Prostate gland (tissue), 2 donors: Measurements from ENCODE around the gene NAA10. TPM values are rescaled to one million over a fixed set of nuclear protein-coding genes. Genes with fewer than 3 reads are reported as not detected.

Experiments
- DNase-seq: peaks from one replicate; pipeline ENCODE4 v3.0.0-alpha.2; 2019; ENCODE audit warnings: low spot score
- H3K27ac ChIP-seq, 2 donors: fragments of 200-600 bp; sonication (generic); 2 replicates each; pipeline ENCODE4 v1.5.1; 2017 to 2019
- H3K27me3 ChIP-seq: fragments of 200-600 bp; sonication (generic); replicated peaks from 2 replicates; pipeline ENCODE4 v1.5.1; 2019; ENCODE audit not compliant: insufficient read depth
- H3K36me3 ChIP-seq, 2 donors: fragments of 200-600 bp; sonication (generic); 1 replicate in 1 of 2; 2 replicates in 1 of 2; pipeline versions ENCODE4 v1.5.1 to v1.8.1; 2017 to 2019
- H3K4me1 ChIP-seq: fragments of 200-600 bp; sonication (generic); replicated peaks from 2 replicates; pipeline ENCODE4 v1.5.1; 2019
- H3K4me3 ChIP-seq, 2 donors: fragments of 200-600 bp; sonication (generic); 2 replicates each; pipeline ENCODE4 v1.5.1; 2017 to 2019
- H3K9me3 ChIP-seq: fragments of 200-600 bp; sonication (generic); 2 replicates; pipeline ENCODE4 v1.5.1; 2017
- POLR2A ChIP-seq: fragments of 450-650 bp; IDR thresholded peaks from one replicate; pipeline ENCODE4 v1.6.1; 2016; ENCODE audit warnings: antibody characterized with exemption, mild to moderate bottlenecking
- POLR2AphosphoS5 ChIP-seq: sonication (generic); formaldehyde crosslinking; IDR thresholded peaks from one replicate; pipeline ENCODE4 v1.6.1; 2017; ENCODE audit warnings: antibody characterized with exemption
- WGBS: methylation state at CpG from one replicate; pipeline ENCODE4 v1.1.5; 2018; 5-methylcytosine and 5-hydroxymethylcytosine counted together
- intact Hi-C: fragments of 100-400 bp; cut with DNase I; formaldehyde crosslinking; loops from one replicate; pipeline ENCODE4 v1.14.2; 2022
- total RNA-seq, 2 donors: library from RNA; depleted of rRNA; stranded (reverse); fragments of >200 nt; gene quantifications; one replicate each; pipeline ENCODE4 v1.1.0, GENCODE V29; 2016
- TF ChIP-seq, protein P1 (sequence below), 4 experiments: fragments of 200-600 bp in 2 of 4; fragments of 450-650 bp in 2 of 4; sonication (generic) in 2 of 4; IDR thresholded peaks; 1 replicate in 3 of 4; 2 replicates in 1 of 4; pipeline ENCODE4 v1.5.1; 2016 to 2019; ENCODE audit warnings: antibody characterized with exemption in 4 of 4, mild to moderate bottlenecking in 2 of 4, moderate library complexity in 2 of 4

NAA10 gene
- total RNA-seq, 2 donors from 2014 or later, result 47.5 to 64.9 TPM

DNA sequence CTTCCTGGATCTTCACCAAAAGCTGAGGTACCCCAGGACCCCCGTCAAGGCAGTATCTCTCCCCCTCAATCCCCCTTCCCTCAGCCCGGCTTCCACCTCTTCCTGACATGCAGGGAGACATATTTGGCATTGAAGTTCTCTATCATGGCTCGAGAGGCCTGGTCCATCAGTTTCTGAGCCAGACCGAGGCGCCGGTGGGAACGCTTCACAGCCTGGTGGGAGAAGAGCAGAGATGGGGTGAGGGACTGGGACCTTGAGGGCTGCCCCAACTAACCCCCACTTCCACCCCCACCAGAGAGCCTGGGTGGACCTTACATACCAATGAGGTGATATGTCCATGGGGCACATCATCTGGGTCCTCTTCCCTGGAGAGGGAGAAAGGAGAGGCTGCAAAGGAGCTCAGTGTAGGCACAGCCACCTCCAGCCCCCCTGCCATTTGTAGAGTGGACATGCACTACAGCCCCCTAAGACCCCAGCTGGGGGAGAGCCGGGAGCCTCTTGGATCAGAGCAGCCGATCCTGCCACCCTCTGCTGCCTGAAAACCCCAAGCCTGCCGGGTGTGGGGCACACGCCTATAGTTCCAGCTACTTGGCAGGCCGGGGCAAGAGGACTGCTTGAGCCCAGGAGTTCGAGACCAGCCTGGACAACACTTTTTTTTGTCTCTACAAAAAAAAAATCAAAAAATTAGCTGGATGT is 2.5 kb downstream of the NAA10 start:
- intact Hi-C loops, result no loop called here
- Histone ChIP-seq H3K27ac (no peak overlapping the region), H3K36me3 (no peaks in the 10 kb centered on the region), H3K27me3 (no peaks in the 10 kb centered on the region), H3K4me3 (no peak overlapping the region), H3K9me3 (no peaks in the 10 kb centered on the region), H3K4me1 (no peaks in the 10 kb centered on the region)
- DNase-seq, result no peak
- WGBS, result 94% methylated on average over 9 of the region's 13 CpGs
- TF ChIP-seq POLR2A (no peak), POLR2AphosphoS5 (no peak)
- TF ChIP-seq, protein P1, sequence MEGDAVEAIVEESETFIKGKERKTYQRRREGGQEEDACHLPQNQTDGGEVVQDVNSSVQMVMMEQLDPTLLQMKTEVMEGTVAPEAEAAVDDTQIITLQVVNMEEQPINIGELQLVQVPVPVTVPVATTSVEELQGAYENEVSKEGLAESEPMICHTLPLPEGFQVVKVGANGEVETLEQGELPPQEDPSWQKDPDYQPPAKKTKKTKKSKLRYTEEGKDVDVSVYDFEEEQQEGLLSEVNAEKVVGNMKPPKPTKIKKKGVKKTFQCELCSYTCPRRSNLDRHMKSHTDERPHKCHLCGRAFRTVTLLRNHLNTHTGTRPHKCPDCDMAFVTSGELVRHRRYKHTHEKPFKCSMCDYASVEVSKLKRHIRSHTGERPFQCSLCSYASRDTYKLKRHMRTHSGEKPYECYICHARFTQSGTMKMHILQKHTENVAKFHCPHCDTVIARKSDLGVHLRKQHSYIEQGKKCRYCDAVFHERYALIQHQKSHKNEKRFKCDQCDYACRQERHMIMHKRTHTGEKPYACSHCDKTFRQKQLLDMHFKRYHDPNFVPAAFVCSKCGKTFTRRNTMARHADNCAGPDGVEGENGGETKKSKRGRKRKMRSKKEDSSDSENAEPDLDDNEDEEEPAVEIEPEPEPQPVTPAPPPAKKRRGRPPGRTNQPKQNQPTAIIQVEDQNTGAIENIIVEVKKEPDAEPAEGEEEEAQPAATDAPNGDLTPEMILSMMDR (IDR thresholded peaks at IDR 0.05), result no peak

DNA sequence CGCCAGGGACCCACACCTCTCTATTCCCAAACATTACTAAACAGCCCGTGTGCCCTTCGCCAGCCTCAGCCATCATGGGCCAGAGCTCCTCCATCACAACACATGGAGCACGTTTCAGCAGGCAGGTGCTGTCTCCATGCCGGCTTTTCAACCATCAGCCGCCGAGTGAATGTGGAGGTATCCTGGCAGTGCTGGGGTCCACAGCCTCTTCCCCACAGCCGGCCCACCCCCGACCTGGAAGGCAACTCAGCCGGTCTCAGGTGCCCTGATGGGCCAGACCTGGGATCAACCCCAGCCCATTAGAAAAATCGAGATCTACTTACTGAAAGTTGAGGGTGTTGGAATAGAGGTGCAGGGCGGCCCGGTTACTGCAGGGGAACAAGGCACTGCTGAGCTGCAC is 3.1 kb downstream of the NAA10 start:
- no peak overlapping the region for H3K27ac ChIP-seq
- TF ChIP-seq, protein P1 (IDR thresholded peaks at IDR 0.05), result no peak
- TF ChIP-seq POLR2A, result no peak
- no peak for TF ChIP-seq POLR2AphosphoS5
- no peaks in the 10 kb centered on the region for H3K27me3 ChIP-seq
- H3K4me3 ChIP-seq, result no peak overlapping the region
- intact Hi-C loops, result no loop called here
- H3K4me1 ChIP-seq, result no peaks in the 10 kb centered on the region
- 90% methylated on average over 12 of the region's 13 CpGs for WGBS
- H3K36me3 ChIP-seq, result no peaks in the 10 kb centered on the region
- DNase-seq, result no peak
- no peaks in the 10 kb centered on the region for H3K9me3 ChIP-seq

DNA sequence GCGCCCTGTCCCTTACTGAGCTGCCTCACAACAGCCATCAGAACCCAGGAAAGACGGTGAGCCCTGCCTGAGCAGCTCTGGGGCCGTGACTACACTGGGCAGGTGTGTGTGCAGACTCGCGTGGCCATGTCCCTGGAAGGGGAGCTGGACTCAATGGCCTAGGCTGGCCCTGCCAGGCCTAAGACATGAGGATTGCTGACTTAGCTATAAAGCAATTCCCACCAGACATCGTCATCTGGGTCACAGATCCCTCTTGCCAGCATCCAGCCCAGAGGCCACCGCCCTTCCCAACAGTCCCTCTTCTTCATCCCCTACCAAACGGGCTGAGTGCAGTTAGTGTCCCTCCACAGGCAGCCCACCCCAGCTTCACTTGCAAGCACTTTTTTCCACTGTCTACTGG is 3.7 kb downstream of the NAA10 start:
- Histone ChIP-seq H3K27ac (no peak overlapping the region), H3K4me3 (no peak overlapping the region), H3K9me3 (no peaks in the 10 kb centered on the region), H3K4me1 (no peaks in the 10 kb centered on the region), H3K36me3 (no peaks in the 10 kb centered on the region), H3K27me3 (no peaks in the 10 kb centered on the region)
- TF ChIP-seq POLR2AphosphoS5 (no peak), POLR2A (no peak)
- TF ChIP-seq, protein P1 (IDR thresholded peaks at IDR 0.05), result no peak
- WGBS, result 90% methylated on average over 3 of the region's 8 CpGs
- intact Hi-C loops, result no loop called here
- no peak for DNase-seq

DNA sequence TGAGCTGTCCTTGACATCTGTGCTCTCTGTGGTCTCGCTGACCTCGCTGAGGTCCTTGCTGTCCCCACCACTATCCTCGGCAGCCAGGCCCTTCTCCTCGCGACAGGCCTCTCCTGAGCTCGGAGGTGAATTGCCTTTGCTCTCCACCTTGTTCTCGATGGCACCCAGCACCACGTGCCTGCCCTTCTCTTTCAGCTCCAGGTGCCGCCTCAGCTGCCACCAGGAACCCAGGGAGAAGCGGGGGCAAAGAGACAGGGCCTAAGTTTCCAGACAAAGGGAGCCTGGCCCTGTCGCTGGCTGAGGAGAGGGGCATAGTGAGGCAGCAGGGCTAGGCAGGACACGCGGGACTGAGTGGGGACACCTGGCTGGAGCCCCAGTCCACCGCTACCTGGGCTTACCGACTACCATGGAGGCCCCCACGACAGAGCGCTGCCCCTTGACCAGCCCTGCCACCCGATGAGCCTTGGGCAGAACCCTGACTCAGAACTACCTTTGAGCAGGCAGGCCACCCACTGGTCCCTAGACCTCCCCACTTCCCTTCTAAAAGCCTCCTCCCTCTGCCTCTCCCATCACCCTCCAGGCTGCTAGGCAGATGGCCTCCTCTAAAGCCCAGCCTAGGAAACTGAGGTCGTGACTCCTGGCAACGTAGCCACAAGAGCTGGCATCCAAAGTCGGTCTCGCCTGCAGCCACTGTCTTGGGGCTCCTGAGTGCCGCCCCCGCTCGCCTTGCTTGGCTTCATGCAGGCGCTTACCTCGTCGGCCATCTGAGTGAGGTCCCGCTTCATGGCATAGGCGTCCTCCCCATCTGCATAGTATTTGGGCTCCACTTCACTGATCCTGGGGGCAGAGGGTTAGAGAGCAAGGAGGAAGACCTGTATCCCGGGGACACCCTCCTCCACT is 4.6 kb downstream of the NAA10 start:
- no peak for DNase-seq
- no peaks in the 10 kb centered on the region for H3K36me3 ChIP-seq
- H3K9me3 ChIP-seq, result no peaks in the 10 kb centered on the region
- TF ChIP-seq, protein P1 (IDR thresholded peaks at IDR 0.05), result no peak
- TF ChIP-seq POLR2AphosphoS5, result no peak
- TF ChIP-seq POLR2A, result no peak
- H3K4me3 ChIP-seq, result no peak overlapping the region
- H3K4me1 ChIP-seq, result no peaks in the 10 kb centered on the region
- no peak overlapping the region for H3K27ac ChIP-seq
- intact Hi-C loops, result no loop called here
- no peaks in the 10 kb centered on the region for H3K27me3 ChIP-seq
- WGBS, result 91% methylated on average over 25 of the region's 31 CpGs
